Dendritic cell treated with granulocyte-macrophage colony-stimulating factor and Interleukin-4, amounts not matched to agents 40 ng/mL and 50 ng/mL, for 4 days (primary cell): ENCODE measurements around the gene KRTAP9-7.
"Not testable (repeated sequence)": the region's sequence is repeated elsewhere in the genome, so short reads cannot be mapped to it uniquely, and the experiment has no call there.

Experiments
- H3K27ac Mint-ChIP-seq: one replicate; pipeline ENCODE4 v1.8.0; 2022; ENCODE audit warnings: mild to moderate bottlenecking, mixed read lengths
- H3K27me3 Mint-ChIP-seq: one replicate; pipeline ENCODE4 v1.8.0; 2022; ENCODE audit warnings: mild to moderate bottlenecking, mixed read lengths
- H3K36me3 Mint-ChIP-seq: one replicate; pipeline ENCODE4 v1.8.0; 2022; ENCODE audit warnings: low read depth, mixed read lengths
- H3K4me1 Mint-ChIP-seq: one replicate; pipeline ENCODE4 v1.8.0; 2022; ENCODE audit warnings: low read depth, mixed read lengths
- H3K4me3 Mint-ChIP-seq: one replicate; pipeline ENCODE4 v1.8.0; 2022; ENCODE audit warnings: mild to moderate bottlenecking, moderate library complexity, mixed read lengths
- H3K9me3 Mint-ChIP-seq: one replicate; pipeline ENCODE4 v1.8.0; 2022; ENCODE audit warnings: mixed read lengths
- intact Hi-C: fragments of 100-400 bp; cut with micrococcal nuclease; formaldehyde crosslinking; loops from one replicate; pipeline ENCODE4 v1.15.0; 2022

KRTAP9-7 gene, protein sequence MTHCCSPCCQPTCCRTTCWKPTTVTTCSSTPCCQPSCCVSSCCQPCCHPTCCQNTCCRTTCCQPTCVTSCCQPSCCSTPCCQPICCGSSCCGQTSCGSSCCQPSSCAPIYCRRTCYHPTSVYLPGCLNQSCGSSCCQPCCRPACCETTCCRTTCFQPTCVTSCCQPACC

GRCh38 chr17:41275648-41276190, at the start of gene KRTAP9-7:
KRTAP9-7 (plus strand) TSS chr17:41275698; CDS start chr17:41275698, 0 bp downstream.
- H3K9me3 Mint-ChIP-seq, result not testable (repeated sequence)

GRCh38 chr17:41226051-41226450, 49.4 kb upstream of the KRTAP9-7 start:
- H3K9me3 Mint-ChIP-seq, result no peaks in the 10 kb centered on the region
- H3K4me1 Mint-ChIP-seq, result no peaks in the 10 kb centered on the region

More at GRCh38 chr17:41275648-41276190, at the start of gene KRTAP9-7:
- not testable (repeated sequence) for H3K27ac Mint-ChIP-seq, H3K36me3 Mint-ChIP-seq, H3K4me3 Mint-ChIP-seq, H3K4me1 Mint-ChIP-seq
- intact Hi-C loops, result loop anchor here (1.0 kb wide), 1 partner anchor 11 kb away; no protein-coding TSS in a partner anchor
- peaks cover 18% of the 10 kb centered on the region for H3K27me3 Mint-ChIP-seq

DNA sequence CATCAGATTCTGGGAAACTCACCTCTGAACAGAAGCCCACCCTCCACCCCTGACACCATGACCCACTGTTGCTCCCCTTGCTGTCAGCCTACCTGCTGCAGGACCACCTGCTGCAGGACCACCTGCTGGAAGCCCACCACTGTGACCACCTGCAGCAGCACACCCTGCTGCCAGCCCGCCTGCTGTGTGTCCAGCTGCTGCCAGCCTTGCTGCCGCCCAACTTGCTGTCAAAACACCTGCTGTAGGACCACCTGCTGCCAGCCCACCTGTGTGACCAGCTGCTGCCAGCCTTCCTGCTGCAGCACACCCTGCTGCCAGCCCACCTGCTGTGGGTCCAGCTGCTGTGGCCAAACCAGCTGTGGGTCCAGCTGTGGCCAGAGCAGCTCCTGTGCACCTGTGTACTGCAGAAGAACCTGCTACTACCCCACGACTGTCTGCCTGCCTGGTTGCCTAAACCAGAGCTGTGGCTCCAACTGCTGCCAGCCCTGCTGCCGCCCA, 48.9 kb upstream of the KRTAP9-7 start, which contains the start of gene KRTAP9-2:
Gene KRTAP9-2, plus strand, starts transcription at position 51 of the 498 bp plus-strand sequence. Its CDS starts 7 bp downstream, at position 58.
- H3K9me3 Mint-ChIP-seq, H3K4me1 Mint-ChIP-seq, intact Hi-C loops, H3K36me3 Mint-ChIP-seq, H3K27me3 Mint-ChIP-seq, H3K4me3 Mint-ChIP-seq, H3K27ac Mint-ChIP-seq: not testable (repeated sequence)

More at GRCh38 chr17:41226051-41226450, 49.4 kb upstream of the KRTAP9-7 start:
- intact Hi-C loops, result no loop called here
- Mint-ChIP-seq H3K27me3 (peaks cover 9% of the 10 kb centered on the region), H3K4me3 (no peak overlapping the region), H3K36me3 (no peaks in the 10 kb centered on the region), H3K27ac (no peak overlapping the region)

- no peaks in the 10 kb centered on the region for H3K4me1 Mint-ChIP-seq
- no peak overlapping the region for H3K4me3 Mint-ChIP-seq
- no peak overlapping the region for H3K27ac Mint-ChIP-seq
- H3K36me3 Mint-ChIP-seq, result no peaks in the 10 kb centered on the region
- H3K27me3 Mint-ChIP-seq, result peaks cover 21% of the 10 kb centered on the region
- intact Hi-C loops, result no loop called here
- H3K9me3 Mint-ChIP-seq, result no peaks in the 10 kb centered on the region
These were observed 45.4 kb upstream of the KRTAP9-7 start for GRCh38 chr17:41230094-41230493.

DNA sequence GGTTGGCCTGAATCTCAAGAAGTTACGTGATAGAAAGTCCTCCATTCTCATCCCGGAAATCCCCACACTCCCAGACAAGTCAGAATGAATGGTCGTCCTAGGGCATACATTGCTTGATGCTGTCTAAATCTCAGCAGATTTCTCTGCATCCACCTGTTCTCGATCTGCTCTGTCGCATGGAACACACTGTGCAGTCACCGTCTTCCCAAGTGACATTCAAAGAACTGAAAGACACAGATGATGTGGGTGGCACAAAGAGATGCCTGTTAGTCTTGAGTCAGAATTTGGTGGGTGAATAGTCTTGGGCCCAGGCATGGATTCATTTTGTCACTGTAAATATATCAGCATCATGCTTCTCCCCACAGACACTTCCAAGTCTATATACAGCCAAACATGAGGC, 43.8 kb upstream of the KRTAP9-7 start:
- Mint-ChIP-seq H3K4me3 (no peak overlapping the region), H3K27ac (no peak overlapping the region), H3K27me3 (peaks cover 23% of the 10 kb centered on the region), H3K36me3 (no peaks in the 10 kb centered on the region), H3K4me1 (no peaks in the 10 kb centered on the region), H3K9me3 (no peaks in the 10 kb centered on the region)
- intact Hi-C loops, result no loop called here

- intact Hi-C loops, H3K4me1 Mint-ChIP-seq, H3K4me3 Mint-ChIP-seq, H3K27ac Mint-ChIP-seq, H3K9me3 Mint-ChIP-seq, H3K36me3 Mint-ChIP-seq: not testable (repeated sequence)
- H3K27me3 Mint-ChIP-seq, result peaks cover 21% of the 10 kb centered on the region
These were observed 42.9 kb upstream of the KRTAP9-7 start, which contains the start of gene KRTAP9-3 for GRCh38 chr17:41232399-41233105. KRTAP9-3 (plus strand) TSS chr17:41232449; CDS start chr17:41232502, 53 bp downstream.

DNA sequence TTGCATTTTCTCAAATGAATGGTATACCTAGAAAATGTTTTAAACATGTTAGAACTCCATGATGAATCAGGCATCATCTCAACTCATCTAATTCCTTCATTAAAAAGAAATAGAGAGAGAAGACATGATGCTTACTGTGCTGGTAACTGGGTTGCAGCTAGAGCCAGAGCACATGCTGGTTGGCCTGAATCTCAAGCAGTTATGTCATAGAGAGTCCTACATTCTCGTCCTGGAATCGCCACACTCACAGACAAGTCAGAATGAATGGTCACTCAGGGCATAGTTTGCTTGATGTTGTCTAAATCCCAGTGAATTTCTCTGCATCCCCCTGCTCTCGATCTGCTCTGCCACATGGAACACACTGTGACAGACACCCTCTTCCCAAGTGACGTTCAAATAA, 38.4 kb upstream of the KRTAP9-7 start:
- H3K4me3 Mint-ChIP-seq, H3K4me1 Mint-ChIP-seq, intact Hi-C loops, H3K27ac Mint-ChIP-seq, H3K9me3 Mint-ChIP-seq, H3K36me3 Mint-ChIP-seq: not testable (repeated sequence)
- H3K27me3 Mint-ChIP-seq, result peaks cover 21% of the 10 kb centered on the region

DNA sequence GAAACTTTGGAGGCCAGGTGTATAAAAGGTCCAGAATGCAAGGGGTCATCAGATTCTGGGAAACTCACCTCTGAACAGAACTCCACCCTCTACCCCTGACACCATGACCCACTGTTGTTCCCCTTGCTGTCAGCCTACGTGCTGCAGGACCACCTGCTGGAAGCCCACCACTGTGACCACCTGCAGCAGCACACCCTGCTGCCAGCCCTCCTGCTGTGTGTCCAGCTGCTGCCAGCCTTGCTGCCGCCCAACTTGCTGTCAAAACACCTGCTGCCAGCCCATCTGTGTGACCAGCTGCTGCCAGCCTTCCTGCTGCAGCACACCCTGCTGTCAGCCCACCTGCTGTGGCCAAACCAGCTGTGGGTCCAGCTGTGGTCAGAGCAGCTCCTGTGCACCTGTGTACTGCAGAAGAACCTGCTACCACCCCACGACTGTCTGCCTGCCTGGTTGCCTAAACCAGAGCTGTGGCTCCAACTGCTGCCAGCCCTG, 37.5 kb upstream of the KRTAP9-7 start, which contains the start of gene KRTAP9-8:
Gene KRTAP9-8, plus strand, starts transcription at position 51 of the 489 bp plus-strand sequence. Its CDS starts 53 bp downstream, at position 104.
- intact Hi-C loops, H3K36me3 Mint-ChIP-seq, H3K9me3 Mint-ChIP-seq, H3K4me1 Mint-ChIP-seq, H3K4me3 Mint-ChIP-seq, H3K27ac Mint-ChIP-seq: not testable (repeated sequence)
- peaks cover 17% of the 10 kb centered on the region for H3K27me3 Mint-ChIP-seq

DNA sequence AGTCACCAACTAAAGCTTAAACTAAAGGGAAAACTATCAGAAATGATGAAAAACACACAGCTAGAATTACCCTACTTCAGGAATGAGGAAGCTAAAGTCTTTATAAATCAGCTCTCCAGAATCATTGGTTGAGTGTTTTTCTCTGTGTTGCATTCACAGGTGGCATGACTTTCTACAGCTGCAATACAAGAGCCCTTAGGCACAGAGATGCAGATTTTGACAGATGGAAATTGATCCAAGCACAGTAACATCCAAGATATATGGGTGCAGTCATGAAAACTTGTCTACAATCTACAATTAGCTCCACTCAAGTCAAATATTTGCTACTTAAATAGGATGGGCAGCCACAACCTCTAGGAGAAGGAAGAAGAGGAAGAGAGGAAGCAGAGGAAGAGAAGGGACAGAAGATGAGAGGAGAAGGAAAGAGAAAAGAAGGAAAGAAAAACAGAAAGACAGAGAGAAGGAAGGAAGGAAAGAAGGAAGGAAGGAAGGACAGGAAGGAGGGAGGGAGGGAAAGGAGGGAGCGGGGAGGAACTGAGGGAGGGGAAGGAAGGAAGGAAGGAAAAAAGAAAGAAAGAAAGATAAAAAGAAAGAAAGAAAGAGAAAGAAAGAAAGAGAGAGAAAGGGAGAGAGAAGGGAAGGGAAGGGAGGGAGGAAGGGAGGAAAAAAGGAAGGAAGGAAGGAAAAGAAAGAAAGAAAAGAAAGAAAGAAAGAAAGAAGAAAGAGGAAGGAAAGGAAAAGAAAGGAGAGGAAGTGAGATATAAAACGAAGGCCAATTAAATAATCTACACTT, 28.3 kb upstream of the KRTAP9-7 start:
- H3K27me3 Mint-ChIP-seq, result peaks cover 17% of the 10 kb centered on the region
- H3K36me3 Mint-ChIP-seq, H3K4me1 Mint-ChIP-seq, H3K4me3 Mint-ChIP-seq, H3K27ac Mint-ChIP-seq, H3K9me3 Mint-ChIP-seq, intact Hi-C loops: not testable (repeated sequence)

DNA sequence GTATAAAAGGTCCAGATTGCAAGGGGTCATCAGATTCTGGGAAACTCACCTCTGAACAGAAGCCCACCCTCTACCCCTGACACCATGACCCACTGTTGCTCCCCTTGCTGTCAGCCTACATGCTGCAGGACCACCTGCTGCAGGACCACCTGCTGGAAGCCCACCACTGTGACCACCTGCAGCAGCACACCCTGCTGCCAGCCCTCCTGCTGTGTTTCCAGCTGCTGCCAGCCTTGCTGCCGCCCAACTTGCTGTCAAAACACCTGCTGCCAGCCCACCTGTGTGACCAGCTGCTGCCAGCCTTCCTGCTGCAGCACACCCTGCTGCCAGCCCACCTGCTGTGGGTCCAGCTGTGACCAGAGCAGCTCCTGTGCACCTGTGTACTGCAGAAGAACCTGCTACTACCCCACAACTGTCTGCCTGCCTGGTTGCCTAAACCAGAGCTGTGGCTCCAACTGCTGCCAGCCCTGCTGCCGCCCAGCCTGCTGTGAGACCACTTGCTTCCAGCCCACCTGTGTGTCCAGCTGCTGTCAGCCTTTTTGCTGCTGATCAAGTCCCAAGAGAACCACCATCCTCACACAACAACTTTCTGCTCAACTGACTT, 25.8 kb upstream of the KRTAP9-7 start, which contains the start of gene KRTAP9-4:
Gene KRTAP9-4, plus strand, starts transcription at position 51 of the 604 bp plus-strand sequence. Its CDS starts 34 bp downstream, at position 85.
- H3K36me3 Mint-ChIP-seq, result not testable (repeated sequence)

DNA sequence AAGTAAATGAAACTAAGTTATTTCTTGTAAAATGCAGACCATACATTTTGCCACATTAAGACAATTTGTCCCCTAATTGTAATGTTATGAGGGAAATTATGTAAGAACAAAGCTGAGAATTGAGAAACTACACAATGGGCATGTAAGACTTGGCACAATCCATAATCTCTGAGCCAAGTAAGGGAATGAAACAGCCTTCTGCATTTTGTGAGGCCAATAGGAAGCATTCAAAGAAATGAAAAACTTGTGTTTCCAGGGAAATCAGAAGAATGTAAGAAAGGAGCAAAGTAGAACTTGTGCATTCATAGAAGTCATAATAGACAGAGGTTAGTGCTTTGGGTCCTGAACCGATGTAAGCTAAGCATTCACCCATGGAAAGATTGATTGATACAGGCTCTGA, 24.2 kb upstream of the KRTAP9-7 start:
- Mint-ChIP-seq H3K4me1 (no peaks in the 10 kb centered on the region), H3K27me3 (peaks cover 24% of the 10 kb centered on the region), H3K27ac (no peak overlapping the region), H3K4me3 (no peak overlapping the region), H3K36me3 (no peaks in the 10 kb centered on the region), H3K9me3 (no peaks in the 10 kb centered on the region)
- intact Hi-C loops, result no loop called here

More for the DNA sequence above, 25.8 kb upstream of the KRTAP9-7 start, which contains the start of gene KRTAP9-4:
- H3K4me1 Mint-ChIP-seq, intact Hi-C loops, H3K4me3 Mint-ChIP-seq, H3K27ac Mint-ChIP-seq, H3K9me3 Mint-ChIP-seq: not testable (repeated sequence)
- peaks cover 18% of the 10 kb centered on the region for H3K27me3 Mint-ChIP-seq

- Mint-ChIP-seq H3K4me3 (no peak overlapping the region), H3K27ac (no peak overlapping the region), H3K36me3 (no peaks in the 10 kb centered on the region), H3K4me1 (no peaks in the 10 kb centered on the region), H3K27me3 (peaks cover 24% of the 10 kb centered on the region), H3K9me3 (no peaks in the 10 kb centered on the region)
- intact Hi-C loops, result no loop called here
These were observed 20.6 kb upstream of the KRTAP9-7 start for GRCh38 chr17:41254861-41255260.
